Right lobe of liver (tissue), 6 donors: Measurements from ENCODE around the gene FAAH2. TPM values are rescaled to one million over a fixed set of nuclear protein-coding genes. Genes with fewer than 3 reads are reported as not detected.

Experiments used
- ATAC-seq, 4 donors: fragments of 200-7000 bp; cut with Tn5 transposase; one replicate each; pipeline ENCODE4 v1.9.1; 2020; ENCODE audit warnings: mild to moderate bottlenecking in 4 of 4, moderate library complexity in 4 of 4
- DNase-seq, 3 donors: peaks; one replicate each; pipeline ENCODE4 v3.0.0-alpha.2; 2020
- H3K27ac ChIP-seq, 3 donors: fragments of 200-600 bp; one replicate each; pipeline ENCODE4 v1.8.0; 2022
- H3K27me3 ChIP-seq, 2 donors: fragments of 200-600 bp; one replicate each; pipeline ENCODE4 v1.8.0; 2022
- H3K36me3 ChIP-seq, 4 donors: fragments of 200-600 bp; sonication (generic) in 1 of 4; one replicate each; pipeline versions ENCODE4 v1.5.1 to v1.8.0; 2017 to 2022; ENCODE audit warnings: control low read depth in 1 of 4
- H3K4me1 ChIP-seq, 4 donors: fragments of 200-600 bp; sonication (generic) in 1 of 4; one replicate each; pipeline versions ENCODE4 v1.5.1 to v1.8.0; 2017 to 2022; ENCODE audit warnings: control low read depth in 1 of 4
- H3K4me3 ChIP-seq, 3 donors: fragments of 200-600 bp; one replicate each; pipeline ENCODE4 v1.8.0; 2022
- H3K9me3 ChIP-seq, 4 donors: fragments of 200-600 bp; sonication (generic) in 1 of 4; one replicate each; pipeline versions ENCODE4 v1.5.1 to v1.8.0; 2017 to 2022; ENCODE audit warnings: control low read depth in 1 of 4
- POLR2A ChIP-seq: fragments of 450-650 bp; IDR thresholded peaks from one replicate; pipeline ENCODE4 v1.6.1; 2017; ENCODE audit warnings: antibody characterized with exemption, mild to moderate bottlenecking
- WGBS: methylation state at CpG from one replicate; pipeline ENCODE4 v1.1.6; 2018; ENCODE audit warnings: low coverage, low lambda C conversion rate; ENCODE audit not compliant: insufficient coverage; ENCODE audit errors: missing lambda C conversion rate; 5-methylcytosine and 5-hydroxymethylcytosine counted together
- intact Hi-C, 2 donors: fragments of 100-400 bp; cut with DNase I; formaldehyde crosslinking; loops; one replicate each; pipeline versions ENCODE4 v1.11.2 to v1.14.1; 2022
- total RNA-seq, 6 experiments: library from RNA; depleted of rRNA in 2 of 6; stranded (reverse); fragments of >200 nt in 2 of 6; fragmentation: NEBNext Ultra II Directional in 3 of 6; extraction: Animal tissue kit (Norgen Biotek cat#: 25700) in 3 of 6; gene quantifications; one replicate each; pipeline versions ENCODE4 v1.1.0 to v1.2.4, GENCODE V29; 2016 to 2023
- TF ChIP-seq, protein P1 (sequence below), 4 donors: fragments of 200-600 bp in 3 of 4; fragments of 450-650 bp in 1 of 4; IDR thresholded peaks; one replicate each; pipeline versions ENCODE4 v1.5.1 to v1.8.0; 2016 to 2022; ENCODE audit warnings: antibody characterized with exemption in 4 of 4, mild to moderate bottlenecking in 2 of 4
- donor health status: DM: no; HTN: yes; CAD: no.
- donor health status: DM: no; HTN: no; CAD: no.
- donor health status: DM: no; HTN: no; CAD: no.
- donor health status: DM: no; HTN: yes; CAD: no.
- donor health status: DM: no; HTN: yes; CAD: no.

The FAAH2 gene
- total RNA-seq, 6 experiments from 2014 or later: 6.9 to 19.7 (median 10.0) TPM

DNA sequence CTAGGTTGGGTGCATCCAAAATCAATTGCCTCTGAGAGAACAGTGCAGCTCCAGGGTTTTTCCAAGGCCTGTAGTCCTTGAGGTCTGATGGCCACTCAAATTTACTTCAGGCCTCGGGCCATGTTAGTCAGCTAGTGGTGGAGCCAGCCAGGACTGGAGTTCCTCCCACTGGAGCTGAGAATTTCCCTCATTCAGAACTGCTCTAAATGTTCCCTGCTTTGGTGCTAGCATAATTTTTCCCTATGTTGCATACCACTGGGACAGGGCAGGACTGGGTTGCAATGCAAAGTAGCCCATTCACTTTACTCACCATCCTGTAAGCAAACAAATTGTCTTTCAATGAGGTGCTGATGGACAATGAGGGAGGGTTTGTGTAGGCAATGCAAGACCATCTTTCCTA lies 159.3 kb downstream of the FAAH2 start:
- intact Hi-C loops: no loop called here
- ATAC-seq: no peak
- no peak overlapping the region for H3K27ac ChIP-seq
- no peaks in the 10 kb centered on the region for H3K36me3 ChIP-seq
- no peak for DNase-seq
- TF ChIP-seq, protein P1, sequence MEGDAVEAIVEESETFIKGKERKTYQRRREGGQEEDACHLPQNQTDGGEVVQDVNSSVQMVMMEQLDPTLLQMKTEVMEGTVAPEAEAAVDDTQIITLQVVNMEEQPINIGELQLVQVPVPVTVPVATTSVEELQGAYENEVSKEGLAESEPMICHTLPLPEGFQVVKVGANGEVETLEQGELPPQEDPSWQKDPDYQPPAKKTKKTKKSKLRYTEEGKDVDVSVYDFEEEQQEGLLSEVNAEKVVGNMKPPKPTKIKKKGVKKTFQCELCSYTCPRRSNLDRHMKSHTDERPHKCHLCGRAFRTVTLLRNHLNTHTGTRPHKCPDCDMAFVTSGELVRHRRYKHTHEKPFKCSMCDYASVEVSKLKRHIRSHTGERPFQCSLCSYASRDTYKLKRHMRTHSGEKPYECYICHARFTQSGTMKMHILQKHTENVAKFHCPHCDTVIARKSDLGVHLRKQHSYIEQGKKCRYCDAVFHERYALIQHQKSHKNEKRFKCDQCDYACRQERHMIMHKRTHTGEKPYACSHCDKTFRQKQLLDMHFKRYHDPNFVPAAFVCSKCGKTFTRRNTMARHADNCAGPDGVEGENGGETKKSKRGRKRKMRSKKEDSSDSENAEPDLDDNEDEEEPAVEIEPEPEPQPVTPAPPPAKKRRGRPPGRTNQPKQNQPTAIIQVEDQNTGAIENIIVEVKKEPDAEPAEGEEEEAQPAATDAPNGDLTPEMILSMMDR (IDR thresholded peaks at IDR 0.05): no peak
- WGBS: no CpG with 5 or more reads among the region's 1 CpG
- no peaks in the 10 kb centered on the region for H3K9me3 ChIP-seq
- no peaks in the 10 kb centered on the region for H3K27me3 ChIP-seq
- no peak overlapping the region for H3K4me3 ChIP-seq
- H3K4me1 ChIP-seq: no peaks in the 10 kb centered on the region

DNA sequence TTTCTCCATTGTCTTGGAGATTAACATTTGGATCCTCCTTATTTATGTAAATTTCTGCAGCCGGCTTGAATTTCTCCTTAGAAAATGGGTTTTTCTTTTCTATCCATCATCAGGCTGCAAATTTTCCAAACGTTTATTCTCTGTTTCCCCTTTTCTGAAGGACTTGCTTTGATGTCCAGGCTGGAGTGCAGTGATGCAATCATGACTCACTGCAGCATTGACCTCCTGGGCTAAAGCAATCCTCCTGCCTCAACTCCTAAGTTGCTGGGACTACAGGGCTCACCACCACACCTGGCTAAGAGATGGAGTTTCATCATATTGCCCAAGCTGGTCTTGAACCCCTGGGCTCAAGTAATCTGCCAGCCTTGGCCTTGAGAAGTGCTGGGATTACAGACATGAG lies 161.3 kb downstream of the FAAH2 start:
- WGBS: 49% methylated on average over 2 of the region's 2 CpGs
- Histone ChIP-seq H3K9me3 (no peaks in the 10 kb centered on the region), H3K4me1 (no peaks in the 10 kb centered on the region), H3K27ac (no peak overlapping the region), H3K36me3 (no peaks in the 10 kb centered on the region), H3K4me3 (no peak overlapping the region), H3K27me3 (no peaks in the 10 kb centered on the region)
- ATAC-seq (peak in 1 of 4 donors; percentile 48), DNase-seq (no peak)
- intact Hi-C loops: no loop called here
- TF ChIP-seq, protein P1 (IDR thresholded peaks at IDR 0.05): no peak
- no peak for TF ChIP-seq POLR2A

GRCh38 chrX:57451426-57452020 lies 165.0 kb downstream of the FAAH2 start:
- no peaks in the 10 kb centered on the region for H3K9me3 ChIP-seq
- 35% methylated on average over 3 of the region's 3 CpGs for WGBS
- DNase-seq: no peak

GRCh38 chrX:57453901-57454300 lies 167.4 kb downstream of the FAAH2 start:
- intact Hi-C loops: no loop called here
- no peaks in the 10 kb centered on the region for H3K36me3 ChIP-seq
- H3K27ac ChIP-seq: no peak overlapping the region
- no peak for DNase-seq
- no peak for TF ChIP-seq POLR2A
- TF ChIP-seq, protein P1 (IDR thresholded peaks at IDR 0.05): peak; percentile 42 to 71 (median 62)
- H3K4me1 ChIP-seq: no peaks in the 10 kb centered on the region
- no peak overlapping the region for H3K4me3 ChIP-seq
- no peaks in the 10 kb centered on the region for H3K27me3 ChIP-seq
- WGBS: 0% methylated on average over 1 of the region's 4 CpGs
- peak; percentile 63 to 79 (median 76) for ATAC-seq
- no peaks in the 10 kb centered on the region for H3K9me3 ChIP-seq

More at GRCh38 chrX:57451426-57452020, 165.0 kb downstream of the FAAH2 start:
- Histone ChIP-seq H3K4me1 (no peaks in the 10 kb centered on the region), H3K27me3 (no peaks in the 10 kb centered on the region), H3K4me3 (no peak overlapping the region), H3K27ac (no peak overlapping the region), H3K36me3 (no peaks in the 10 kb centered on the region)
- no peak for TF ChIP-seq POLR2A
- TF ChIP-seq, protein P1 (IDR thresholded peaks at IDR 0.05): no peak
- peak in 2 of 4 donors; percentile 32 to 49 for ATAC-seq
- intact Hi-C loops: no loop called here
